ENCODE data around the gene TRMT1.

DNA sequence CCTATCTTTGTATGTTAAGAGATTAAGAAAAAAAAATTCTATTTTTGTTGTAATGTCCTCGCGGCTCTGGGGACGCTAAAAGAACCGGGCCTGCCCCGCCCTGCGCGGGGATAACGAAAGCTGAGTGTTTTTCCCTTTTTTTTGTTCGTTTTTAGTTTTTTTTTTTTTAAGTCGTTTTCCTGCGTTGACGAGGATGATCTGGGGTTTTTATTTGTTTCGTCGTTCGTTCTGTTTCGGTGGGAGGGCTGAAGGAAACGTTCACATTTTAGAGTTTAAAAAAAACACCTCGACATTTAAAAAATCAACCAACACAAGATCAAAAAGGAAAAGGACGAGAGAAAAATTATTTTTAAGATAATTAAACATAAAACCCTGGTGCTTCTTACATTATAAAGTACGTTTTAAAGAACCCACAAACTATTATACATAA, 19.5 kb downstream of the TRMT1 start:
- TF ChIP-seq, protein P1, sequence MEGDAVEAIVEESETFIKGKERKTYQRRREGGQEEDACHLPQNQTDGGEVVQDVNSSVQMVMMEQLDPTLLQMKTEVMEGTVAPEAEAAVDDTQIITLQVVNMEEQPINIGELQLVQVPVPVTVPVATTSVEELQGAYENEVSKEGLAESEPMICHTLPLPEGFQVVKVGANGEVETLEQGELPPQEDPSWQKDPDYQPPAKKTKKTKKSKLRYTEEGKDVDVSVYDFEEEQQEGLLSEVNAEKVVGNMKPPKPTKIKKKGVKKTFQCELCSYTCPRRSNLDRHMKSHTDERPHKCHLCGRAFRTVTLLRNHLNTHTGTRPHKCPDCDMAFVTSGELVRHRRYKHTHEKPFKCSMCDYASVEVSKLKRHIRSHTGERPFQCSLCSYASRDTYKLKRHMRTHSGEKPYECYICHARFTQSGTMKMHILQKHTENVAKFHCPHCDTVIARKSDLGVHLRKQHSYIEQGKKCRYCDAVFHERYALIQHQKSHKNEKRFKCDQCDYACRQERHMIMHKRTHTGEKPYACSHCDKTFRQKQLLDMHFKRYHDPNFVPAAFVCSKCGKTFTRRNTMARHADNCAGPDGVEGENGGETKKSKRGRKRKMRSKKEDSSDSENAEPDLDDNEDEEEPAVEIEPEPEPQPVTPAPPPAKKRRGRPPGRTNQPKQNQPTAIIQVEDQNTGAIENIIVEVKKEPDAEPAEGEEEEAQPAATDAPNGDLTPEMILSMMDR (conservative IDR thresholded peaks at IDR 0.05), result no peak
- no peak for TF ChIP-seq ZFX (IDR thresholded peaks at IDR 0.05)

Data from C4-2B (cell line).